Activated naive CD8-positive, alpha-beta T cell treated with anti-CD3 and anti-CD28 coated beads, Interleukin-2, amount 50 U/mL, for 24 hours (primary cell): Measurements from ENCODE around the gene DLGAP4.

Experiments used
- ATAC-seq: fragments of 150-1000 bp; cut with Tn5 transposase; one replicate; pipeline ENCODE4 v1.10.0; 2021
- DNase-seq: peaks from one replicate; pipeline ENCODE4 v3.0.0; 2021
- H3K27ac Mint-ChIP-seq: one replicate; pipeline ENCODE4 v1.8.0; 2021; ENCODE audit warnings: mild to moderate bottlenecking, mixed read lengths
- H3K27me3 Mint-ChIP-seq: one replicate; pipeline ENCODE4 v1.8.0; 2021; ENCODE audit warnings: mixed read lengths
- H3K36me3 Mint-ChIP-seq: one replicate; pipeline ENCODE4 v1.8.0; 2021; ENCODE audit warnings: low read depth, mixed read lengths
- H3K4me1 Mint-ChIP-seq: one replicate; pipeline ENCODE4 v1.8.0; 2021; ENCODE audit warnings: mixed read lengths
- H3K4me3 Mint-ChIP-seq: one replicate; pipeline ENCODE4 v1.8.0; 2021; ENCODE audit warnings: mild to moderate bottlenecking, moderate library complexity, mixed read lengths
- H3K9me3 Mint-ChIP-seq: one replicate; pipeline ENCODE4 v1.8.0; 2021; ENCODE audit warnings: mixed read lengths

Gene DLGAP4

GRCh38 chr20:36454332-36454697, 148.2 kb downstream of the DLGAP4 start:
- Mint-ChIP-seq H3K9me3 (no peaks in the 10 kb centered on the region), H3K27ac (no peak overlapping the region), H3K27me3 (no peaks in the 10 kb centered on the region), H3K4me3 (no peak overlapping the region), H3K4me1 (no peaks in the 10 kb centered on the region), H3K36me3 (no peaks in the 10 kb centered on the region)
- no peak for ATAC-seq
- no peak for DNase-seq

GRCh38 chr20:36454698-36455427, 148.7 kb downstream of the DLGAP4 start:
- no peak overlapping the region for H3K27ac Mint-ChIP-seq
- no peaks in the 10 kb centered on the region for H3K4me1 Mint-ChIP-seq
- H3K9me3 Mint-ChIP-seq = no peaks in the 10 kb centered on the region
- ATAC-seq = no peak
- no peak for DNase-seq
- no peaks in the 10 kb centered on the region for H3K27me3 Mint-ChIP-seq
- H3K4me3 Mint-ChIP-seq = no peak overlapping the region
- no peaks in the 10 kb centered on the region for H3K36me3 Mint-ChIP-seq

GRCh38 chr20:36455972-36456625, 150.0 kb downstream of the DLGAP4 start:
- no peak for DNase-seq
- Mint-ChIP-seq H3K9me3 (no peaks in the 10 kb centered on the region), H3K27ac (no peak overlapping the region), H3K36me3 (no peaks in the 10 kb centered on the region), H3K4me3 (no peak overlapping the region), H3K27me3 (no peaks in the 10 kb centered on the region), H3K4me1 (peaks cover 7% of the 10 kb centered on the region)
- ATAC-seq = no peak

- Mint-ChIP-seq H3K9me3 (no peaks in the 10 kb centered on the region), H3K36me3 (no peaks in the 10 kb centered on the region), H3K27me3 (no peaks in the 10 kb centered on the region), H3K27ac (peak overlapping the region; percentile 60), H3K4me3 (peak overlapping the region; percentile 66), H3K4me1 (peaks cover 49% of the 10 kb centered on the region)
- ATAC-seq (peak; percentile 58), DNase-seq (peak; percentile 89)
These were observed 154.8 kb downstream of the DLGAP4 start for GRCh38 chr20:36460648-36461599.

GRCh38 chr20:36461600-36462439, 155.7 kb downstream of the DLGAP4 start:
- H3K36me3 Mint-ChIP-seq = no peaks in the 10 kb centered on the region
- ATAC-seq (no peak), DNase-seq (peak; percentile 41)
- H3K4me1 Mint-ChIP-seq = peaks cover 58% of the 10 kb centered on the region
- H3K4me3 Mint-ChIP-seq = peak overlapping the region; percentile 82
- no peaks in the 10 kb centered on the region for H3K27me3 Mint-ChIP-seq
- H3K9me3 Mint-ChIP-seq = no peaks in the 10 kb centered on the region
- H3K27ac Mint-ChIP-seq = peak overlapping the region; percentile 80

GRCh38 chr20:36462440-36463211, 156.5 kb downstream of the DLGAP4 start:
- peak overlapping the region; percentile 82 for H3K4me3 Mint-ChIP-seq
- H3K4me1 Mint-ChIP-seq = peaks cover 66% of the 10 kb centered on the region
- H3K36me3 Mint-ChIP-seq = no peaks in the 10 kb centered on the region
- H3K9me3 Mint-ChIP-seq = no peaks in the 10 kb centered on the region
- DNase-seq (no peak), ATAC-seq (no peak)
- no peaks in the 10 kb centered on the region for H3K27me3 Mint-ChIP-seq
- H3K27ac Mint-ChIP-seq = peak overlapping the region; percentile 80

- Mint-ChIP-seq H3K4me1 (peaks cover 74% of the 10 kb centered on the region), H3K27me3 (no peaks in the 10 kb centered on the region), H3K4me3 (peak overlapping the region; percentile 82), H3K9me3 (no peaks in the 10 kb centered on the region), H3K27ac (no peak overlapping the region), H3K36me3 (no peaks in the 10 kb centered on the region)
- no peak for DNase-seq
- ATAC-seq = no peak
These were observed 157.3 kb downstream of the DLGAP4 start for GRCh38 chr20:36463212-36464061.

- peak overlapping the region; percentile 54 for H3K27ac Mint-ChIP-seq
- no peaks in the 10 kb centered on the region for H3K36me3 Mint-ChIP-seq
- no peaks in the 10 kb centered on the region for H3K27me3 Mint-ChIP-seq
- H3K4me1 Mint-ChIP-seq = peaks cover 80% of the 10 kb centered on the region
- peak; percentile 59 for DNase-seq
- H3K9me3 Mint-ChIP-seq = no peaks in the 10 kb centered on the region
- peak; percentile 75 for ATAC-seq
- peak overlapping the region; percentile 43 for H3K4me3 Mint-ChIP-seq
These were observed 159.3 kb downstream of the DLGAP4 start for GRCh38 chr20:36465109-36466080.

GRCh38 chr20:36466089-36466488, 159.9 kb downstream of the DLGAP4 start:
- ATAC-seq = peak; percentile 8
- Mint-ChIP-seq H3K27ac (peak overlapping the region; percentile 44), H3K4me1 (peaks cover 74% of the 10 kb centered on the region), H3K36me3 (no peaks in the 10 kb centered on the region), H3K9me3 (no peaks in the 10 kb centered on the region), H3K27me3 (no peaks in the 10 kb centered on the region), H3K4me3 (no peak overlapping the region)
- peak; percentile 7 for DNase-seq

GRCh38 chr20:36467076-36467999, 161.2 kb downstream of the DLGAP4 start:
- Mint-ChIP-seq H3K4me3 (no peak overlapping the region), H3K36me3 (no peaks in the 10 kb centered on the region), H3K4me1 (peaks cover 77% of the 10 kb centered on the region), H3K27me3 (no peaks in the 10 kb centered on the region), H3K27ac (peak overlapping the region; percentile 42), H3K9me3 (no peaks in the 10 kb centered on the region)
- ATAC-seq (no peak), DNase-seq (peak; percentile 41)
